G401 (cell line): ENCODE data around the gene SVIL. TPM values are rescaled to one million over a fixed set of nuclear protein-coding genes. Genes with fewer than 3 reads are reported as not detected.
"Not testable (repeated sequence)": the region's sequence is repeated elsewhere in the genome, so short reads cannot be mapped to it uniquely, and the experiment has no call there.

ENCODE experiments used
- DNase-seq: peaks from one replicate; pipeline ENCODE4 v3.0.0-alpha.2; 2015; ENCODE audit warnings: low spot score
- in situ Hi-C: cut with HindIII; loops from 2 replicates; pipeline ENCODE4 v1.10.0; 2016; ENCODE audit warnings: low sequenced_read_pairs, mixed read lengths
- total RNA-seq: library from RNA; depleted of rRNA; stranded (reverse); fragments of >200 nt; shearing (Covaris generic); gene quantifications from 2 replicates; pipeline ENCODE4 v1.2.3, GENCODE V29; 2014

SVIL gene
- total RNA-seq, 1 experiment from 2014 or later = 36.3 TPM

- in situ Hi-C loops, DNase-seq: not testable (repeated sequence)
These were observed 24.4 kb downstream of the SVIL start for GRCh38 chr10:29610331-29610730.

GRCh38 chr10:29609696-29610095 is 25.1 kb downstream of the SVIL start:
- in situ Hi-C loops = no loop called here
- DNase-seq = no peak

GRCh38 chr10:29608476-29609301 is 26.1 kb downstream of the SVIL start:
- DNase-seq = no peak
- in situ Hi-C loops = no loop called here

GRCh38 chr10:29608062-29608461 is 26.7 kb downstream of the SVIL start:
- DNase-seq = no peak
- in situ Hi-C loops = no loop called here

GRCh38 chr10:29607576-29607975 is 27.2 kb downstream of the SVIL start:
- DNase-seq = no peak
- in situ Hi-C loops = no loop called here

- in situ Hi-C loops, DNase-seq: not testable (repeated sequence)
These were observed 28.1 kb downstream of the SVIL start for GRCh38 chr10:29606693-29607092.

GRCh38 chr10:29604291-29604825 is 30.4 kb downstream of the SVIL start:
- no peak for DNase-seq
- in situ Hi-C loops = no loop called here

- in situ Hi-C loops = no loop called here
- DNase-seq = no peak
These were observed 31.4 kb downstream of the SVIL start for GRCh38 chr10:29603223-29603896.

- in situ Hi-C loops = no loop called here
- DNase-seq = no peak
These were observed 34.0 kb downstream of the SVIL start for GRCh38 chr10:29600821-29601220.

GRCh38 chr10:29600067-29600466 is 34.7 kb downstream of the SVIL start:
- in situ Hi-C loops = no loop called here
- DNase-seq = no peak

GRCh38 chr10:29598851-29599311 is 35.9 kb downstream of the SVIL start:
- no peak for DNase-seq
- in situ Hi-C loops = no loop called here

GRCh38 chr10:29596826-29597225 is 37.9 kb downstream of the SVIL start:
- in situ Hi-C loops = no loop called here

GRCh38 chr10:29596356-29596755 is 38.4 kb downstream of the SVIL start:
- DNase-seq = no peak
- in situ Hi-C loops = no loop called here

More at GRCh38 chr10:29596826-29597225, 37.9 kb downstream of the SVIL start:
- no peak for DNase-seq

- in situ Hi-C loops = no loop called here
- no peak for DNase-seq
These were observed 39.0 kb downstream of the SVIL start for GRCh38 chr10:29595636-29596225.

- DNase-seq = no peak
- in situ Hi-C loops = no loop called here
These were observed 39.6 kb downstream of the SVIL start for GRCh38 chr10:29595146-29595545.

GRCh38 chr10:29591651-29591968 is 43.2 kb downstream of the SVIL start:
- no peak for DNase-seq
- in situ Hi-C loops = no loop called here

GRCh38 chr10:29590915-29591650 is 43.7 kb downstream of the SVIL start:
- in situ Hi-C loops = no loop called here
- DNase-seq = no peak

GRCh38 chr10:29588629-29589421 is 45.9 kb downstream of the SVIL start:
- peak; percentile 8 for DNase-seq
- in situ Hi-C loops = no loop called here
